Right lung (tissue), 10 donors: ENCODE measurements around the gene HAO1. TPM values are rescaled to one million over a fixed set of nuclear protein-coding genes. Genes with fewer than 3 reads are reported as not detected.
A peak's percentile ranks its signal among the peaks of the same experiment; 100 is the strongest.
"Not testable (repeated sequence)": the region's sequence is repeated elsewhere in the genome, so short reads cannot be mapped to it uniquely, and the experiment has no call there.

ENCODE experiments used
- DNase-seq, 2 donors: peaks; one replicate each; pipeline ENCODE4 v3.0.0-alpha.2; 2013
- long read RNA-seq, 8 donors: transcript quantifications; one replicate each; lab custom pipeline, GENCODE V29; 2026
- polyA plus RNA-seq, 5 donors: library from polyadenylated mRNA; unstranded; fragments of 120-200 nt; gene quantifications; one replicate each; pipeline versions ENCODE4 v1.2.1 to v1.2.3, GENCODE V29; 2013; ENCODE audit warnings: inconsistent platforms in 1 of 5, low replicate concordance in 1 of 5; ENCODE audit not compliant: insufficient read length in 5 of 5, insufficient read depth in 1 of 5

HAO1 gene
- under 1 TPM in 1 of 5 donors, not detected in 4; 0.13 TPM for polyA plus RNA-seq
- long read RNA-seq, donor 1 = 0 reads
- long read RNA-seq, donor 2 = 0 reads
- long read RNA-seq, donor 3 = 0 reads
- long read RNA-seq, donor 4 = 0 reads
- long read RNA-seq, donor 5 = 0 reads
- long read RNA-seq, donor 6 = 0 reads
- long read RNA-seq, donor 7 = 0 reads
- long read RNA-seq, donor 8 = 0 reads

DNA sequence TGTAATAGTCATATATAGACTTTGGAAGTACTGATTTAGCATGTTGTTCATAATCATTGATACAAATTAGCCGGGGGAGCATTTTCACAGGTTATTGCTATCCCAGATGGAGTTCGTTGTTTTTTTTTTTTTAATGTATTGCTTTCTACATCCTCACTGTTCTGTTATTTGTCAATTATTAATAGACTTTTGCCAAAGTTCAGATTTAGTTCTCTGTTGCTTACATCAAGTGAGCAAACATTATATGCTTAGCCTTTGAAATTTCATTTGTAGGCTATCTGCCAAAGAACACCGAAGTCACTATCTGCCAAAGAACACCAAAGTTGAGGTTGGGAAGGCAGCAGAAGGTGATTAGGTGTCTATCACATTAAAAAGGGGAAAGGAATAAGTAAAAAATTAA, at the start of gene HAO1:
TSS of gene HAO1 (minus strand) at position 118 of the 400 bp plus-strand sequence. CDS start at position 82, 36 bp downstream.
- DNase-seq = no peak

DNA sequence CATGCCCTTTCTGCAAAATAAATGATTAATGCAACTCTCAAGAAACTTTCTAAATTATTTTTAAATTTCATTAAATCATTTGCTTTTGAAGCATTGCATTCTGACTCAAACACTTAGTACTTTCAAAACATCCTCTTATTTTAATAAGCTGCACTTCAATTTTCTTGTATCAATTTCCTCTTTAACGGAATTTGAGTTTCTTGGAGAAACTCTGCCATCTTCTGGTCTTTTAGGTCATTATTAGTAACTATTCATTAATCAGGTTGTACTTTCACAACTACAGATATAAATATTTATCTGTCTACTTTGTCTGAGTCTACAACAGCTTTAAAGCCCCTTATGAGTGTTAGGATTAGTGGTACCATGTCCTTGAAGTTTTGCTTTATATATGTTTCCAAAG, 49.1 kb upstream of the HAO1 start:
- DNase-seq = no peak

DNA sequence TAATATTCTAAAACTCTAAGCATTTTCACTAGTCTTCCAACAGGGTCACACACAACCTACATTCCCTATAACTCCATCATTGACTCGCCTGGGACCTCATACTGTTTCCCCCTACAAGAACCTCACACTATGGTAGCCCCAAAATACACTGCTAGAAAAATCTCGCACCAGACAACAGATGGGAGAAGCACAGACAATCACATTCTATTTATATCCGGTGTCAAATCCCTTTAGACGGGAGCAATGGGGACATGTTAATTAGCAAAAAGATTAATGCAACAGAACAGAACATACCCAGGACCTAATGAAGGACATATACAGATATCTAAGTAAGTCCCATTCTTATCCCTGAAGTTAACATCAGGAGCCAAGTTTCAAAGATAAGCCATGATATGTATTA, 45.7 kb upstream of the HAO1 start:
- DNase-seq = no peak

DNA sequence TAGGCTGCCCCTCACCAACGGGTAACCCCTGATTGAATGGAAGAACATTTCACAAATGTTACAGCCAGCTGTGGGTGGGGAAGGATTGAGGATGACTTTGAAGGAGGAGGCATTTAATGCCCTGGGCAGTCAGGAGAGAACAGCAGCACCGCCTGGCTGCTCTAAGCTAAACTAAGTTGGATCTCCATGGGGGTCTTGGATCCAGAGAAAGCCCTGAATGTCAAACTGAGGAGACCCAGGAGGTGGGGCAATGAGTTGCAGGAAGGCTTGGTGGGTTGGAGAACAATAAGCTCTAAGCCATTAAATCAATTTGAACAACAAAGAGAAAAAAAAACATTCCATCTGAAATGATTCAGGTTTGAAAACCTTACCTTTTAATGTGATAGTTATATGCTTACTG, 43.9 kb upstream of the HAO1 start:
- DNase-seq = no peak

DNA sequence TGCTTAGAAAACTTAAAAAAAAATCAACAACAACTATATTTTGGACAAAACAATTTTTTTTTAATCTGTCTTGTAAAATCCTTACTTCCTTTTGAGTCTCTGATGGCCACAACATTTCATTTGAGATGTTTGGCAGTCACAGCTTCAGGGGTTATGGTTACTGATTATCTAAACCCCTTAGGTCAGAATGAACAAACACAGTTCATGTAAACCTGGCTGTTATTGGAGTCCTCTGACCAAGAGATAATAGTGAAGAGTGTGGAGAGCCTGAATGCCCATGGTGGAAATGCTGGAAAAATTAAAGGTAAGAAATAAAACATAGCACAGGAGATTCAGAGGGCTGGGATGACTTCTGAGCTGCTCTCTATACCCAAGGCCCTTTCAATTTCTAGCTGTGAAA, 41.1 kb upstream of the HAO1 start:
- DNase-seq = no peak

DNA sequence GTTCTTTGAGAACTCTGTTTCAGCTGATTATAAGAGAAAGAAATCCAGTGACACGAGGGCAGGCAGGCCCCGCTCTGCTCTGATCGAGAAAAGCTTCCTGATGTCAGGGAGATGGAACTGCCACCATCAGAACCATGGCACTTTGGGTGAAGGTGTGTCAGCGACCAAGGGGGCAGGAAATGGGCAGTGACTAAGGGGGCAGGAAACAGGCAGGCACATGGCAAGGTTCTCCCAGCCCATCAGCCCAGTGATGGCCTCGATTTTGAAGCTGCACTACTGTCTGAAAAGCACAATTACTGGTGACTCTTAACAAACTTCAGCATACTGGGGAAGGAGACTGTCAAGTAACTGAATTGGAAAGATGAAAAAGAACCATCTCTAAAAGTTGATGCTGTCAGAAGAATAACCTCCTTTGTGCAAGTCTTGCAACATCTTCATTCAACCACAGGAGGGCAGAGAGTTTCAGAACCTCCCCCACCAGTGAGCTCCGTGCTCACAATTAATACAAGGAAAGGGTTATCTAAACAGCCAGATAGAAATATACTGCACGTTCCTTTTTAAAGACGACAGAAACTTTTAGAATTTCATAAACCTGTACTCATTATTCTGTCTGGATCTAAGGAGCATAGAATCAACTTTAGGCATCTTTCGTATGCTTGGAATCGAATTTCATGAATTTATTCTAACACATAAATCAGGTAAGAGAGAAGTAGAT, 40.2 kb upstream of the HAO1 start:
- peak in 1 of 2 donors; percentile 3 for DNase-seq

DNA sequence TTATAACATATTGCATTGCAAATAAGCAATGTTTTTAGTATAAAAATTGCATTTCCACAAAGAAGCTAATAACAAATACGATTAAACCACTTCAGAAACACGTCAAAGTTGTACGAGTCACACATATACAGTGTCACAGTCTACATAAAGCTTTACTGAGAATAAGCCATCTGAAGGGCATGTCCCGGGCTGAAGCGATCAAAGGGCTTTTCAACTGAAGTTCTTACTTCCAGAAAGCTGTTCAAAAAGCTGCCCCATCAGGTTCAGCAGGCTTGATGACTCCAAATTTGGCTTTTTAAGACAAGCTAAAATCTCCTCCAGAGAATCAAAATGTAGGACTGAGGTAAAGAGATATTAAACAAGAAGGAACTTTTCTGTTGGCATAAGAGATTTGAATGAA, 37.5 kb upstream of the HAO1 start:
- peak; percentile 12 to 27 for DNase-seq

DNA sequence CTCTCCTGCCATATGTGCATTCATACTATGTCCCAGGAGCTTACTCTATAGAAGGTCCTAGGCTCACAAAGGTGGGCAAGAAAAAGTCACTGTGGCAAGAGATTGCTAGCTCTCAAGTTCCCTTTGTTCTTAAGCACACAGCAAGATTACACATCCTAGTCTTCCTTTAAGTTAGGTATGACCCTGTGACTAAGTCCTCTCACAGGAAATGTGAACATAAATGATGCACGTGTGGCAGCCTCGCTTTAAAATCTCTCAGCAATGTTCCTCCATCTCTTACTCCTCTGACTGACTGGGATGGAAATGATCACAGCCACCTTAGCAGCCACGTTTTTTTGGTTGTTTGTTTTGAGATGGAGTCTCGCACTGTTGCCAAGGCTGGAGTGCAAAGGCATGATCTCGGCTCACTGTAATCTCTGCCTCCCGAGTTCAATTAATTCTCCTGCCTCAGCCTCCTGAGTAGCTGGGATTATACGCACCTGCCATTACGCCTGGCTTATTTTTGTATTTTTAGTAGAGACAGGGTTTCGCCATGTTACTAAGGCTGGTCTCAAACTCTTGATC, 35.7 kb upstream of the HAO1 start:
- DNase-seq = no peak

DNA sequence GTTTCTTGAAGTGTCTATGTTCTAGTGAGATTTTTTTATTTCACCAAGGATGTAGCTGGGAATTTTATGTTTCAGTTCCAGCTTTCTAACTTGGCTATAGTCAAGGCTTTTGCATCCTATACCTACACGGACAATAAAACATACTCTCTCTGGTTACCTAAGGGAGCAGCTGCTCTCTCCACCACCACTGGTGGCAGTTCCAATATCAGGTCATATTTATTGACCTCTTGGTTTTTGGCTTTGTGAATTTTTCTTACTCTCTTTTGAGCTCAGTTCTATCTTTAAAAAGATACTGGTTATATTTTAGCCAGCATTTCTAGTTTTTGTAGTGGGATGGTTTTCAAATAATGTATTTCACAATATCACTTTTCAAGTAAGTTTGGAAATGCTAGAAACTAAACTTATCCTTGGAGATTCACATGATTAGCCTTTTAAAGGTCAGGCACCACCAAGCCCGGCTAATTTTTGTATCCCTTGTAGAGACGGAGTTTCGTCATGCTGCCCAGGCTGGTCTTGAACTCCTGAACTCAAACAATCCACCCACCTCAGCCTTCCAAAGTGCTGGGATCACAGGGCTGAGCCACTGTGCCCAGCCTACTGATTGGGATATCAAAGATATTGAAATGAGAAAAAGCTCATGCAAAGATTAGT, 34.7 kb upstream of the HAO1 start:
- DNase-seq = no peak

DNA sequence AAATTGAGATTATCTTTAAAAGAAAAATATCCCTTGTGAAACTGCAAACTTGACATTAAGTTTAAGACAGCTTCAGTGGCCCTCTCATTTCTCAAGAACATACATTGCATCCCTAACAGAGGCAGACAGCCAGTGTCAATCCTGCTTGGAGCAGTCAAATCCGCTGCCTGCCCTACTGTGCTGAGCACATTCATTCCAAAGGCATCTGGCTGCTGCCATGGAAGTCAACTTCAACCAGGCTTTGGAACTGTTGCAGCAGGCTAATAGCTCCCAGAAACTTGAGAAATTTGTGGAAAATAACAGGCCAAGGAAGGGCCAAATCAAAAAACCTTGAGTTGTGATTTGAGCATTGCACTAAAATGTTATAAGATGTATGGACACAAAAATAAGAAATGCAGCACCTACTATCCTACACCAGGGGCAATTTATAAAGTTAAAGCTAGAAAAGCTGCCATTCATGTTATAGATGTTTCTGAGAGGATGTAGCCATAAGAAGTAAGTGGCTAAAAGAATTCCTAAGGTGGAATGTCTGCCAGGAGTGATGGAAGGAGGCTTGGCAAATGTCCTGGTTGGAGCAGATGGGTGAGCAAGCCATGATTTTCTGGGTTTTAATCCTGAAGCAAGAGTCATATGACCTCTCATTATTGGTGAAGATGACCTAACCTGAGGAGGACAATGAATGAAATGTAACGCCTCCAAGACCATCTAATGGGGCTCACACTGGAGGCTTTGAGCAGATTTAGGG, 31.4 kb upstream of the HAO1 start:
- DNase-seq = no peak

DNA sequence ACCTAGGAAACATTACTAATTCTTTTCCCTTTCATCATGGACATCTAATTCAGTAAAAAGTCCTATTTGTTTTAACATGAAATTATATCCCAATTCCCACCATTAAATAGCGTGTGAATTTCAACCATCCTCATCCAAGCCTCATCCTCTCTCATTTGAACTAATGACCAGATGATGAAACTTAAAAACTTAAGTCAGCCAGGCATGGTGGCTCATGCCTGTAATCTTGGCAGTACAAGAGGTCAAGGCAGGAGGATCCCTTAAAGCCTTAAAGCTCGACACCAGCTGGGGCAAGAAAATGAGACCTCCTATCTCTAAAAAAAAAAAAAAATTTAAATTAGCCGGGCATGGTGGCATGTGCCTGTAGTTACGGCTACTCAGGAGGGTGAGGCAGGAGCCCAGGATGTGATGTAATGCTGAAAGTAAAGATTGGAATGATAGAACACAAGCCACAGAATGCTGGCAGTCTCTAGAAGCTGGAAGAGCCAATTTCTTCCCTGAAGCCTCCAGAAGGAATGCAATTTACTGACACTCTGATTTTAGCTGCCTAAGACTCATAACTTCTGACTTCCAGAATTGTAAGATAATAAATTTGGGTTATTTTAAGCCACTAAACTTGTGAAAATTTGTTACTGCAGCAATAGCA, 27.1 kb upstream of the HAO1 start:
- DNase-seq = no peak

DNA sequence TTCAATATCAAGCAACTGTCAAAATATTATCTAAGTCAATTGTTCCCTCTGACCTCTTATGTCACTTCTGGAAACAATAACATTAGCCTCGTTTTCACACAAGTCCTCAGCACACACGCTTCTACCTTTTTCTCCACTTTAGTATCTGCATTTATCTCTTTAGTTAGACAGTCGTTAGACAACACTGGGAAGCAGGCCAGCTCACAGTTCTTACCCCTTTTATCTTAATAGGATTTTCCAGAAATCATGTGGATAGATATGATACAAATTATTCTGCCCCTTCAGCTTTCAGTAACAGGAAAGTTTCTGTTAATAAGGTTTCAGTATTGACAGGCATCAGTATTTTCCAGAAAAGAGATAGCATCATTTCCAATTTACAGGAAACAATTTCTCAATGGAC, 25.9 kb upstream of the HAO1 start:
- DNase-seq = no peak

DNA sequence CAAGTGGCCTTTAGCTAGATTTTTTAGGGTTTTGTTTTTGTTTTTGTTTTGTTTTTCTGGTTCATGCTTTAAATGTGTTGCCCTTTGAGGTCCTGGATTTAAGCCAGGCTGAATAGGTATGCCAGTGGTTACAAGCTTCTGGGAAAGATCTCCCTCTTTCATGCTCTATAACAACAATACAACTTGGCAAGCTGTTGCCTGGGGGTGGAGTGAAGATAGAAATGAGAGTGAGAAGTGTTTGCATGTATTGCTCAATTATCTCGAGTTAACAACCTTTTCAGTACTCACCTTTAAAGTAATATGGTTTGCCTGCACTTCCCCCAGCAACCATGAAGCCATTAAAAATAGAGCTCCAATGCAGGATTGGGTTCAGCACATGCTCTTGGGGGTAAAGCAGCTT, 19.2 kb upstream of the HAO1 start:
- no peak for DNase-seq

DNA sequence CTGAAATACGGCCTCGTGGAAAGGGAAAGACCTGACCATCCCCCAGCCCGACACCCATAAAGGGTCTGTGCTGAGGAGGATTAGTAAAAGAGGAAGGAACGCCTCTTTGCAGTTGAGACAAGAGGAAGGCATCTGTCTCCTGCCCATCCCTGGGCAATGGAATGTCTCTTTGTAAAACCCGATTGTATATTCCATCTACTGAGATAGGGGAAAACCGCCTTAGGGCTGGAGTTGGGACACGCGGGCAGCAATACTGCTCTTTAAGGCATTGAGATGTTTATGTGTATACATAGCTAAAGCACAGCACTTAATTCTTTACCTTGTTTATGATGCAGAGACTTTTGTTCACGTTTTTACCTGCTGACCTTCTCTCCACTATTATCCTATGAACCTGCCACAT, 16.3 kb upstream of the HAO1 start:
- DNase-seq = not testable (repeated sequence)

DNA sequence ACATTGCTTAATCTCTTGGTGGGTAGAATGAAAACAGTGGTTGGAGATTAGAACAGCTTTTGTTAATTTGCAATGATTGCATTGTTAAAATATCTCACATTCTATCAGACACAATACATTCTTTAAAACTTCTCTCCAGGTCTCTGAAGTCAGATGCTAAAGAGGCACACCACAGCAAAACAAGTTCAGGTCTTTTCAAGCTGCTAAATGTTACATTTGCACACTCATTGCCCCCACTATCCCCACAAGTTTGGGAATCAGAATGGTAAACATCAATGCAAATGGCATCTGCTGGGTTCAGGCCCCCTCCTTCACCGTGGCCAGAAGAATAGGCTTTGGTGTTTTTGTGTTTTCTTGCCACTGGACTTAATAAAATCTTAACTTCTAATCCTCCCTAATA, 10.1 kb upstream of the HAO1 start:
- no peak for DNase-seq

DNA sequence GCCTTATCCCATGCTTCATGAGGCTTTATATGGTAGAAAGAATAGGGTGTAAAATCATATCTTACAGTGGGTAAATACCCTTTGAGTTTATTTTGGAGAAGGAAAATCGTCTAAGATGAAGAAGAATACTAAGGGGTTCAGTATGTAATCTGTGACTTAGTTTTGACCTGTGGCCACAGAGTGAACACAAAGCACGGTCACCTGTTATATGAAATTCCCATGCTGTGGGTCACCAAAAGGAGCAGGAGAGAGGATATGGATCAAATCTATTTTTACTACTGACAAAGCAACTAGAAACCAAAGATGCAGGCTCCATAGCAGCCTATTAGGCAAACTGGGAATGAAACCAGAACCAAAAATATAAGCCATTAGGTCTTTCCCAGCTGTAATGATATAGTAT, 3.6 kb upstream of the HAO1 start:
- no peak for DNase-seq

DNA sequence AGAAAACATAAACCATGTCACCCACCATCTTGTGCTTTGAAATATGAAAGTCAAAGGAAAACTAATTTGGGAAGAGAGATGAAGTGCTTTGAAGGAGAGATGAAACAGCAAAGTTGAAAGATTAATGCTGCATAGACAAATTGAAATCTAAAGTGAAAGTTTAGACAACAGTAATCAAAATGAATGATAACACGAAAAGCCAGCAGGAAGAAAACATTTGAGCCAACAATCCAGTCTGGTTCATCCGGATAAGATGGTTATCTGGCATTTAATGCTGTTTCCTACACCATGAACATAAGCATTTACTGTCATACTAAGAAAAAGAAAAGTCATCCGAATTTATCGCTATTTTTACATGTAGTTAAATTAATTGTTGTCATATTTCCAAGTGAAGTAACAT, 595 bp downstream of the HAO1 start:
- no peak for DNase-seq

DNA sequence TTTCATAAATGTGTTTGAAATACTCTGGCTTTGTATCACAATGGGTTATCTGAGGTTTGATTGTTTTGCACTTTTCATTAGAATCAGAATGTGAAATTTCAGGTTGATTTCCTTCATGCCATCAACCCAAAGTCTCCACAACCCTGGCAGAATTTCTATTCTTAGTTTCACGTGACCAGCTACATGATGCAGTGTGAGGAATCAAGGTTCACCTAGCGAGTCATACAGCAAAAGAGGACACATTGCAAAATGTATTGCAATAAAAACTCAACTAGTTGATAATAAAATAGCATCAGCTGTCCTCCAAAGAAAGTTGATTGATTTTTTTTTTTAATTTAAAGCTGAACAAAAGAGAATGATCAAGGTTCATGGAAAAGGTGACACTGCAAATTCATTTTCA, 2.2 kb downstream of the HAO1 start:
- no peak for DNase-seq

DNA sequence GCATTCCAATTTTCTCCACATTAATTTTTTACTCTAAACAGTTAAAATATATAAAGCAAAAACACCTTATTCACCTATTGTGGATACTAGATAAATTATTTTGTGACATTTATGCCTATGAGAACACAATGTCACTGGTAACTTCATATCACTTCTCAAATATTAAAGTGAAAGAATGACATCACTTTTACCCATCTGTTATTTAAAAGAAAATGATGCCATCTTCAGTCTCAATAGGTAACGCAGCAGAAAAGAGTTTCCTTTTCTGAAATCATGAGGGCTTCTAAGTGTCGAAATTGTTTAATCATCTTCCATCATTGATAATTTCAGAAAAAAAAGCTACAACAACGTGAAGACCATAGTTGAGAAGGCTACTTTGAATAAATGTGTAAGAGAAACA, 2.9 kb downstream of the HAO1 start:
- DNase-seq = no peak

DNA sequence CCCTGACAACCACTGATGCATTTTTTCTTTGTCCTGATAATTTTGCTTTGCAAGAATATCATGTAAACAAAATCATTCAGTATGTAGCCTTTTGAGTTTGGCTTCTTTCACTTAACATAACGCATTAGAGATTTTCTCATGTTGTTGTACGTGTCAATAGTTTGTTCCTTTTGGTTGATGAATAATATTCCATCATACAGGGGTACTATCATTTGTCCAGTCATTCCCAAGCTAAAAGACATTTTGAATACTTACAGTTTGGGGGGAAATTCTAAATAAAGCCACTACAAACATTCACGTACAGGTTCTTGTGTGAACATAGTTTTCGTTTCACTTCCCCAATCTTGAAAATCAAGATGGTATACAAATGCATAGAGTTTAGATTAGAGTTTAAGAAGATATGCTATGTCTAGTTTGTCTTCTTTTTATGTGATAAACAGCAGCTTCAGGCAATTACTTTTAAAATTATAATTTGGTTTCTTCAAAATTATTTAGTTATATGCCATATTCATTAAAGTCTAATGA, 5.2 kb downstream of the HAO1 start:
- no peak for DNase-seq

DNA sequence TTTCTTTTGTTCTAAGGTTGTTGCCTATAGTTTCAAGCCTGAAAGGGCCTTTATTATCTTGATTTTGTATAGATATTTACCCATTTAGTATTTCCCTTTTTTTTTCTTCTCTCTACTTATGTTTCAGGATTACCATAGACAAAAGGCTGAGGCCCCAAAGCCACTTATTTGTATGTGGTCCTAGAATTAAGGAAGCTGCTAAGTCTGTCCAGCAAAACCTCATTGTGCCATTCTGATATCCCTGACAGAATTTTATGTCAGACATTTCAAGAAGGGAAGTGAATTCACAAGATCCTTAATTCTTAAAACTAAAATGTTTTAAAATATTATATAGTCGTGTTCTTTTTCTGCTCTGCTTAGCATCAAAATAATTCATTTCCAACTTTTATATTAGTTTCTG, 6.9 kb downstream of the HAO1 start:
- no peak for DNase-seq

DNA sequence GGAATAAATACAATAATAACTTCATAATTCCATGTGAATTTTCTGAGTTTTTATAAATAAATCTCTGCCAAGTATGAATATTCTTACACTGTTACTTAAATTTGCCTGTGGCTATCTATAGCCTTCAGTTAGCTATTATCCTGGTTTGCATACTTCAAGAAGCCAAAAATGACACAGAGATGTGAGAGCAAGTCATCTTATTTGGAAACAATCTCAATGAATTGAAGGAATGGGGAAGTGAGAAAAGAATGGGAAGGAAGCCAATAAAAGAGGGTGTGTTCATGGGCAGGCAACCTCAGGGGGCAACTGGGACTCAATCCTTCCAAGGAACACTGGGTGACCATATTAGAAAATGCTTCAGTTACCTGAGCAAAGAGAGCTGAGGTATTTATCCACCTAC, 9.9 kb downstream of the HAO1 start:
- DNase-seq = no peak
